Activated naive CD4-positive, alpha-beta T cell treated with anti-CD3 and anti-CD28 coated beads for 36 hours (primary cell): ENCODE results near the gene MTUS2. TPM values are rescaled to one million over a fixed set of nuclear protein-coding genes. Genes with fewer than 3 reads are reported as not detected.

Experiments
- CTCF ChIA-PET: fragments of 350-600 bp; sonication (Branson Sonifier 250); formaldehyde crosslinking; loops from one replicate; lab custom pipeline; 2021; ENCODE audit warnings: antibody characterized with exemption; lab: Charles Lee
- DNase-seq: peaks from one replicate; pipeline ENCODE4 v3.0.0-alpha.2; 2020
- H3K27ac Mint-ChIP-seq: one replicate; pipeline ENCODE4 v1.8.0; 2021; ENCODE audit warnings: mild to moderate bottlenecking, mixed read lengths
- H3K27me3 Mint-ChIP-seq: one replicate; pipeline ENCODE4 v1.8.0; 2021; ENCODE audit warnings: low read depth, mixed read lengths
- H3K36me3 Mint-ChIP-seq: one replicate; pipeline ENCODE4 v1.8.0; 2021; ENCODE audit warnings: low read depth, mixed read lengths
- H3K4me1 Mint-ChIP-seq: one replicate; pipeline ENCODE4 v1.8.0; 2021; ENCODE audit warnings: low read depth, mixed read lengths
- H3K4me3 Mint-ChIP-seq: one replicate; pipeline ENCODE4 v1.8.0; 2021; ENCODE audit warnings: mild to moderate bottlenecking, moderate library complexity, mixed read lengths
- H3K9me3 Mint-ChIP-seq: one replicate; pipeline ENCODE4 v1.8.0; 2021; ENCODE audit warnings: mixed read lengths
- intact Hi-C: fragments of 100-400 bp; cut with micrococcal nuclease; formaldehyde crosslinking; loops from one replicate; pipeline ENCODE4 v1.15.1; 2023
- total RNA-seq, 2 experiments: library from RNA; stranded (reverse); gene quantifications; one replicate each; pipeline ENCODE4 v1.2.3, GENCODE V29; 2021

Gene MTUS2
- total RNA-seq, 2 experiments from 2014 or later: not detected

GRCh38 chr13:29487466-29488454 is 667.6 kb downstream of the MTUS2 start:
- DNase-seq: no peak
- H3K27me3 Mint-ChIP-seq: peaks cover 6% of the 10 kb centered on the region
- CTCF ChIA-PET: interaction anchor here (0.6 to 1.3 kb wide), 2 partner anchors 10 to 14 kb away, joined by 3 read pairs; no protein-coding TSS in a partner anchor
- no peaks in the 10 kb centered on the region for H3K36me3 Mint-ChIP-seq
- no peaks in the 10 kb centered on the region for H3K4me1 Mint-ChIP-seq
- no peaks in the 10 kb centered on the region for H3K9me3 Mint-ChIP-seq
- H3K4me3 Mint-ChIP-seq: no peak overlapping the region
- no peak overlapping the region for H3K27ac Mint-ChIP-seq
- intact Hi-C loops: no loop called here

- no peak overlapping the region for H3K4me3 Mint-ChIP-seq
- CTCF ChIA-PET: no interaction called here
- H3K4me1 Mint-ChIP-seq: no peaks in the 10 kb centered on the region
- no peak for DNase-seq
- peaks cover 12% of the 10 kb centered on the region for H3K27me3 Mint-ChIP-seq
- H3K9me3 Mint-ChIP-seq: no peaks in the 10 kb centered on the region
- intact Hi-C loops: no loop called here
- no peaks in the 10 kb centered on the region for H3K36me3 Mint-ChIP-seq
- H3K27ac Mint-ChIP-seq: no peak overlapping the region
Observed at GRCh38 chr13:29489650-29490560, 669.8 kb downstream of the MTUS2 start.

- no peaks in the 10 kb centered on the region for H3K9me3 Mint-ChIP-seq
- CTCF ChIA-PET: no interaction called here
Observed at GRCh38 chr13:29490561-29490885, 670.4 kb downstream of the MTUS2 start.

GRCh38 chr13:29491248-29491647 is 671.1 kb downstream of the MTUS2 start:
- no peak for DNase-seq
- Mint-ChIP-seq H3K4me1 (no peaks in the 10 kb centered on the region), H3K9me3 (no peaks in the 10 kb centered on the region), H3K4me3 (no peak overlapping the region), H3K27me3 (peaks cover 17% of the 10 kb centered on the region), H3K27ac (no peak overlapping the region), H3K36me3 (no peaks in the 10 kb centered on the region)
- intact Hi-C loops: no loop called here
- CTCF ChIA-PET: no interaction called here

More at GRCh38 chr13:29490561-29490885, 670.4 kb downstream of the MTUS2 start:
- no peak overlapping the region for H3K4me3 Mint-ChIP-seq
- H3K36me3 Mint-ChIP-seq: no peaks in the 10 kb centered on the region
- H3K27me3 Mint-ChIP-seq: peaks cover 11% of the 10 kb centered on the region
- H3K4me1 Mint-ChIP-seq: no peaks in the 10 kb centered on the region
- intact Hi-C loops: no loop called here
- no peak overlapping the region for H3K27ac Mint-ChIP-seq
- DNase-seq: no peak

GRCh38 chr13:29493796-29494195 is 673.7 kb downstream of the MTUS2 start:
- Mint-ChIP-seq H3K4me1 (no peaks in the 10 kb centered on the region), H3K27ac (no peak overlapping the region), H3K36me3 (no peaks in the 10 kb centered on the region), H3K27me3 (peaks cover 21% of the 10 kb centered on the region), H3K9me3 (no peaks in the 10 kb centered on the region), H3K4me3 (no peak overlapping the region)
- intact Hi-C loops: no loop called here
- no peak for DNase-seq
- CTCF ChIA-PET: interaction anchor here (1.3 kb wide), 1 partner anchor 15 kb away, joined by 5 read pairs; no protein-coding TSS in a partner anchor

- intact Hi-C loops: no loop called here
- Mint-ChIP-seq H3K4me1 (no peaks in the 10 kb centered on the region), H3K36me3 (no peaks in the 10 kb centered on the region), H3K9me3 (no peaks in the 10 kb centered on the region), H3K27ac (no peak overlapping the region), H3K27me3 (peaks cover 21% of the 10 kb centered on the region), H3K4me3 (no peak overlapping the region)
- CTCF ChIA-PET: interaction anchor here (1.3 kb wide), 1 partner anchor 14 kb away, joined by 5 read pairs; no protein-coding TSS in a partner anchor
- DNase-seq: no peak
Observed at GRCh38 chr13:29494520-29494919, 674.4 kb downstream of the MTUS2 start.

GRCh38 chr13:29496241-29496712 is 676.1 kb downstream of the MTUS2 start:
- no peaks in the 10 kb centered on the region for H3K36me3 Mint-ChIP-seq
- no peak overlapping the region for H3K4me3 Mint-ChIP-seq
- peaks cover 21% of the 10 kb centered on the region for H3K27me3 Mint-ChIP-seq
- H3K4me1 Mint-ChIP-seq: no peaks in the 10 kb centered on the region
- no peak overlapping the region for H3K27ac Mint-ChIP-seq
- no peaks in the 10 kb centered on the region for H3K9me3 Mint-ChIP-seq
- DNase-seq: no peak
- CTCF ChIA-PET: interaction anchor here (2.8 kb wide), 1 partner anchor 12 kb away, joined by 12 read pairs; no protein-coding TSS in a partner anchor
- intact Hi-C loops: no loop called here

- Mint-ChIP-seq H3K9me3 (no peaks in the 10 kb centered on the region), H3K4me1 (no peaks in the 10 kb centered on the region), H3K27me3 (peaks cover 23% of the 10 kb centered on the region)
Observed at GRCh38 chr13:29497137-29497654, 677.1 kb downstream of the MTUS2 start.

GRCh38 chr13:29498426-29499040 is 678.4 kb downstream of the MTUS2 start:
- intact Hi-C loops: no loop called here
- H3K36me3 Mint-ChIP-seq: no peaks in the 10 kb centered on the region
- peaks cover 31% of the 10 kb centered on the region for H3K27me3 Mint-ChIP-seq
- no peak overlapping the region for H3K27ac Mint-ChIP-seq
- CTCF ChIA-PET: interaction anchor here (0.6 to 2.8 kb wide), 2 partner anchors 9 to 78 kb away, joined by 3 to 12 read pairs; no protein-coding TSS in a partner anchor
- H3K4me3 Mint-ChIP-seq: no peak overlapping the region
- no peak for DNase-seq
- peaks cover 1% of the 10 kb centered on the region for H3K4me1 Mint-ChIP-seq
- H3K9me3 Mint-ChIP-seq: no peaks in the 10 kb centered on the region

More at GRCh38 chr13:29497137-29497654, 677.1 kb downstream of the MTUS2 start:
- CTCF ChIA-PET: interaction anchor here (2.8 kb wide), 1 partner anchor 11 kb away, joined by 12 read pairs; no protein-coding TSS in a partner anchor
- intact Hi-C loops: no loop called here
- DNase-seq: no peak
- no peak overlapping the region for H3K4me3 Mint-ChIP-seq
- no peaks in the 10 kb centered on the region for H3K36me3 Mint-ChIP-seq
- no peak overlapping the region for H3K27ac Mint-ChIP-seq

- Mint-ChIP-seq H3K27ac (no peak overlapping the region), H3K36me3 (no peaks in the 10 kb centered on the region), H3K4me1 (peaks cover 3% of the 10 kb centered on the region), H3K4me3 (no peak overlapping the region), H3K9me3 (no peaks in the 10 kb centered on the region), H3K27me3 (peaks cover 28% of the 10 kb centered on the region)
- intact Hi-C loops: no loop called here
- CTCF ChIA-PET: interaction anchor here (0.6 kb wide), 1 partner anchor 245 kb away, joined by 3 read pairs; no protein-coding TSS in a partner anchor
- no peak for DNase-seq
Observed at GRCh38 chr13:29499506-29500165, 679.5 kb downstream of the MTUS2 start.

- Mint-ChIP-seq H3K36me3 (no peaks in the 10 kb centered on the region), H3K4me1 (peaks cover 3% of the 10 kb centered on the region), H3K9me3 (no peaks in the 10 kb centered on the region), H3K4me3 (no peak overlapping the region), H3K27ac (no peak overlapping the region), H3K27me3 (peaks cover 28% of the 10 kb centered on the region)
- no peak for DNase-seq
- CTCF ChIA-PET: no interaction called here
- intact Hi-C loops: no loop called here
Observed at GRCh38 chr13:29500386-29500785, 680.2 kb downstream of the MTUS2 start.
